Stimulated activated CD8-positive, alpha-beta memory T cell treated with anti-CD3 and anti-CD28 coated beads, Interleukin-4, amount 100 ng/mL, for 1 hour (primary cell): ENCODE measurements around the gene TSPY1.
"Not testable (repeated sequence)": the region's sequence is repeated elsewhere in the genome, so short reads cannot be mapped to it uniquely, and the experiment has no call there.

Experiments
- DNase-seq, 2 donors: peaks; one replicate each; pipeline ENCODE4 v3.0.0-alpha.2; 2020; ENCODE audit warnings: low read depth in 2 of 2, low spot score in 1 of 2

Gene TSPY1

GRCh38 chrY:9466655-9467054 is at the start of gene TSPY1:
TSS of gene TSPY1 (plus strand) at chrY:9466955. CDS start at chrY:9467001, 46 bp downstream.
- not testable (repeated sequence) for DNase-seq

- DNase-seq: not testable (repeated sequence)
Observed at GRCh38 chrY:9486967-9487366, 20.2 kb downstream of the TSPY1 start, which contains the start of gene TSPY9. TSS of gene TSPY9 (plus strand) at chrY:9487267. CDS start at chrY:9487313, 46 bp downstream.

GRCh38 chrY:9504396-9504795 is 37.6 kb downstream of the TSPY1 start:
- DNase-seq: not testable (repeated sequence)

GRCh38 chrY:9516287-9516686 is 49.5 kb downstream of the TSPY1 start:
- DNase-seq: not testable (repeated sequence)
